OCI-M2 (cell line): ENCODE results near the gene SCN9A.
"Not testable (repeated sequence)": the region's sequence is repeated elsewhere in the genome, so short reads cannot be mapped to it uniquely, and the experiment has no call there.

ENCODE experiments used
- DNase-seq: peaks from one replicate; lab custom pipeline; 2025; ENCODE audit not compliant: unreplicated experiment; lab: John Stamatoyannopoulos, UW

The SCN9A gene

DNA sequence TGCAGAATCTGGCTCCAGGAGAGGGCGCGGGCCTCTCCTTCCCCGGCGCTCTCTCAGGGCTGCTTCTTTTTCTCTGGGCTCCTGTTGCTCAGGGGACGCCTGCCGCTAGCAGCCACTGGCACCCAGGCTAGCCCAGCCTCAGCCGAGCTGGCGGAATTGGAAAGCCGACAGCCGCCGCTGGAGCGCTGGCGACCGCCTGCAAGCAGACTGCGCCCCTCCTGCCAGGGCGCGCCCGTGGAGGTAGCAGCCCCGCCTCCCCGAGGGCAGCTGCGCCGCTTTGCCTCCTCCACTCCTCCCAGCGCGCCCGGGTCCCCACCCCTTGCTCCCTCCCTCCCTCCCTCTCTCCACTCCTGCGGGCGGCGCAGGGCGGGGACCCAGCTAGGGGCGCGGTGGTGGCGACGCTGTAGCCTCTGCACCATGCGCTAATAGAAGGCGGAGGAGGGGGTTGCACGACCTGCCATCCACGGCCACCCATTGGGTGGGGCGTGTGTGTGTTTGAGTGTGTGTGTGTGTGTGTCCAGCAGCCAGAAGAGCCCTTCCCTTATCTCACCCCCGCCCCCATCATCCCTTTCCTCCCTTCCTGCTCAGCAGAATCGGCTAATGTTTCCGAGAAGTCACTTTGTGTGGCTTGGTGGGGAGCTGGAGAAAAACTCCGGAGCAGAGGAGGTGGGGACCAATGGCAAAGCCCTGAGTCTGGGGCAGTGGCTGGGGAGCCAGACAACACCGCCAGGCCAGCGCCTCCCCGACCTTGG is at the start of gene SCN9A:
SCN9A (minus strand) TSS at position 209 of the 752 bp plus-strand sequence. CDS start 64,188 bp downstream, outside the sequence.
- peak; percentile 17 for DNase-seq

DNA sequence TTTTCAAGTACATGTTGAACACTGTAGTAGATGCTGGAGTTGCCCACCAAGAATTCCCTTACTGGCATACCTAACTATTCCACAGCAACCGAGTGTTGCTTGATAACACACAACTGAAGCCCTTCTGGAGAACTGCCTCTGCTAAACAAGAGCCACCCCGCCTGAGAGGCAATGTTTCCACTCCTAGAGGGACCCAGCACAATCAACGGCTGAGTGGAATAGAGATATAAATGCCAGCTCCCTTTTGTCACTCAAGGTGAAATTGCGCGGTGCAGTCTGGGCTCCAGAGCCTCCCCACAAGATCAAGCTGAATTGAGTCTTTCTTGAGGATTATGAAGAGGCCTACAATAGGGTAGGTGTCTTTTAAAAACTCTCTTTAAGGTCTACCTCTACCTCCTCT is 49.1 kb upstream of the SCN9A start:
- no peak for DNase-seq

DNA sequence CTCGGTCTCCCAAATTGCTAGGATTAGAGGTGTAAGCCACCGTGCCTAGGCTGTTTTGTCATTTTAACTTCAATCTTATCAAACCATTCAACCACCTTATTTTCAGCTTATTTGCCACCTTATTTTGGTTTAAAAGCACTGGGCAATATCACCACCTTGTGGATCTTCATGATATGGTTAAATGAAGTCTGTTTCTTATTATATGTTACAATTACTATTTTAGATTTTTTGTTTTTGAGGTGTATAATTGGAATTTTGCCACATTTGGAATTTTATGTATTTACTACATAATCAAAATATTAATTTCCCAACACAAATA is 43.8 kb upstream of the SCN9A start:
- no peak for DNase-seq

DNA sequence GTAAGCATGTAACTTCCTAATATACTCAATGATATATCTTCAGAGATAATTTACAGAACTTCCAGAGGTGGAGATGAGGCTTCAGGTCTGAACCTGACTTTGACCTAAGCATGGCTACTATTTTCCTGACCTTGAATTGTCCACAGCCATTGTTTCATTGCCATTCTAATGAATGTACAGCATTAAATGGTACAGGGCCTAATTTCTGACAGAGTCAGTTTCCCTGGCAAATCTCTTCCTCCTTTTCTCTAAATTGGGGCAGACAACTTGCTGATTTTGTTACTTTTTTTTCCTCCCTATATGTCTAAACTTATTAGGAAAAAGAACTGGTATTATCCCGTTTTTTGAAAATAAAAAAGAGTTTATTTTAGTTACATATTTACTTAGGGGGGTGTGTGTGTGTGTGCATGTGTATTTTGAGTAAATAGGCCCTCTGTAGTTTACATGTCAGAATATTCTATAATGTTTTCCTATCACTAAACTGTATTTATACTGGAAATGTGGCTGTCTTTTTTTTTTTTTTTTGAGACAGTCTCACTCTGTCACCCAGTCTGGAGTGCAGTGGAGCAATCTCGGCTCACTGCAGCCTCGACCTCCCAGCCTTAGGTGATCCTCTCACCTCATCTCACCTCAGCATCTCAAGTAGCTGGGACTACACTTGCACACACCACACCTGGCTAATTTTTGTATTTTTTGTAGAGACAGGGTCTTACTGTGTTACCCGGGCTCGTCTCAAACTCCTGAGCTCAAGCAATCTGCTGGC is 43.3 kb upstream of the SCN9A start:
- no peak for DNase-seq

DNA sequence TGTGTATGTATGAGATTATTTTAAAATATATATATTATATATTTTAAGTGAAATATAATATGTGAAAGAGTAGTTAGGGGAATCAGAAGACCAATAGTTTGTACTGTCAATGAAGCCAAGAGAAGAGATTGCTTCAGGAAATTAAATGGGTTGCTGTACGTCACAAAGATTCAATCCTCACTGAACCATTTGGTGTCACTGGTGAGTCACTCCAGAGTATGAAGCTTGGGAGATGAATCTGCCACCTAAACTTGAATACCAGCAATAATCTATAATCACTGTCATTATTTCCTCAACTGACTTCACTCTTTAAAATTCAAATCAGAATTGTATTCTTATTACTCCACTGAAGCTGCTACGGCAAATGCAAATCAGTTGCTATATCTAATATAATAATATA is 41.9 kb upstream of the SCN9A start:
- DNase-seq = no peak

DNA sequence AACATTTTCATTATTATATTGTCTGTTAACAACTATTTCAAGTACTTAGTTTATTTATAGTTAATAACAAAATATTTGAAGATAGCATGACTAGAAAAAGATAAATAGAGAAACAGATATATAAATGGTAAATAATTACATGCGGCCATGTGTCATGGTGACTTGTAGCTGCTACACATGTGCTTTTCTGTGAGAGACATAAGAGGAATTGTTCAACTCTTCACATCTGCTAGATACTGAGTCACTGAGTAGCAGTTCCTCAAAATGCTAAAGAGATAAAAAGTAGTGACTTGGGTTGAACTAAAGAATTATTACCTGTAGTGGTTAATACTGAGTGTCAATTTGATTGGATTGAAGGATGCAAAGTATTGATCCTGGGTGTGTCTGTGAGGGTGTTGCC is 37.5 kb upstream of the SCN9A start:
- DNase-seq = no peak

DNA sequence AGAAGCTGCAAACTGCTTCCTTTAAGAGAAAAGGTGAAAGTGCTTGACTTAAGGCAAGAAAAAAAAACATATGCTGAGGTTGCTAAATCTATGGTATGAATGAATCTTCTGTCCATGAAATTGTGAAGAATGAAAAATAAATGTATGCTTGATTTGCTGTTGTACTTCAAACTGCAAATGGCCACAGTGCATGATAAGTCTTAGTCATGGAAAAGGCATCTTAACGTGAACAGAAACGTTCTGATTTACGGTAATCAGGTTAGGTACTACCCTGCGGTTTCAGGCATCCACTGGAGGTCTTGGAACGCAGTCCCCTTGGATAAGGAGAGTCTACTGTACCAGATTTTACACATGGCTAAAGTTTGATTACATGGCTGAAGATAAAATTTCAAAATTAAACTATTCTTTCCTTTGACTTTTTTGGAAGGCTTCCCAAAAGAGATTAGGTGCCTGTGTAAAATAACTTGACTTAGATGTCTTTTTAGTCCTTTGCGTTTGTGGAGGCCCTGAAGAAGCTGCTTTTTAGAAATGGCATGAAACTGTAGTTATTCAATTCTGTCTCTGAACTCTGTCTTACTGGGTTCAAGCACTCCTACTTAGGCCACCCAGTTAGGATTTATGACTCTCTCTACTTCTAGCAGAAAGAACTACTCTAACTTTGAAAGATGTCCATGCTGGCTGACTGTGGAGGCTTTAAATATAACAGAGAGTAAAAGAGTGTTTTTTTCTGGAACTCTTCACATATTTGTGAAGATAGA is 35.9 kb upstream of the SCN9A start:
- DNase-seq = no peak

DNA sequence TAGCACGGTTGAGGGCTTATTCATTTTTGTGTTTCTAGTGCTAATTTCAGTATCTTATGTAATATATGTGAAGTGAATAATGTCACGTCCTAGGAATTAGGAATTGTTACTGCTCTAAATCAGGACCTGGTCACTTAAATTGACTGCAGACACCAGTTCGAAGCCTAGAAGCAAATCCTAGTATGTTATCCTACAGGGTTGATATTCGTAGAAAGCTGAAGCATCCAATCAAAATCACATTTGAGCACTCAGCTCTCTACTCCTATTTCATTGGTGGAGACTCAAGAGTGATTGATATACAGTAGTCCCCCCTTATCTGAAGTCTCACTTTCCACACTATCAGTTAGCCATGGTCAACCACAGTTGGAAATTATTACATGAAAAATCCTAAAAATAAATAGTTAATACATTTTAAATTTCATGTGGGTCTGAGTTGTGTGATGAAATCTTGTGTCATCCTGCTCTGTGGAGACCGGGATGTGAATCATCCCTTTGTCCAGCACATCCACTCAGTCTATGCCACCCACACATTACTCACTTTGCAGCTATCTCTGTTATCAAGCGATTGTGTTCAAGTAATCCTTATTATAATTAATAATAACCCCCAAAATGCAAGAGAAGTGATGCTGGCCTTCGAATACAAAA is 35.2 kb upstream of the SCN9A start:
- no peak for DNase-seq

DNA sequence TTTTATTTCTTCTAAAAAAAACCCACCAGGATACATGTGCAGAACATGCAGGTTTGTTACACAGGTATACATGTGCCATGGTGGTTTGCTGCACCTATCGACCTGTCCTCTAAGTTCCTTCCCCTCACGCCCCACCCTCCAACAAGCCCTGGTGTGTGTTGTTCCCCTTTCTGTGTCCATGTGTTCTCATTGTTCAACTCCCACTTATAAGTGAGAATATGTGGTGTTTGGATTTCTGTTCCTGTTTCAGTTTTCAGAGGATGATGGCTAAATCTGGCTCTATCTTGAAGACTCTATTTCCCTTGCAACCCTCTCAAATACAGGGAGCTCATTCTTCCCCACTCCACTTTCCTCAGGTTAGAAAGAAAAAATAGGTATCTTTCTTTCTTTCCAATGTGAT is 32.0 kb upstream of the SCN9A start:
- DNase-seq = not testable (repeated sequence)

DNA sequence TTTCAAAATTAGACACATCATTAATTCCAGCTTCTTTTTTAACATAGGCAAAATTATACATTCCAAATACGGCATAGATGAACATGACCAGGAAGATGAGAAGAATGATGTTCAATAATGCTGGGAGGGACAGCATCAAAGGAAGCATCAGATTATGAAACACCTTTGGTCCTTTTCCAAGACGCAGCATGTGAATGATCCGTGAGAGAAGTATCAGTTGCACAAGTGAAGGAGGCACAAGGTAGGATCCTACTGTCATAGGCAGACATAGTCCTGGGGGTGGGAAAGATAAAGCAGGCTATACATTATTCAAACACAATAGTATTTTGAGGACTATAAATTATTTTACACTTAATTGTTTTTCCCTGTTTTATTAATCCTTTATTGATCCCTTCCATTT is 30.6 kb upstream of the SCN9A start:
- no peak for DNase-seq

DNA sequence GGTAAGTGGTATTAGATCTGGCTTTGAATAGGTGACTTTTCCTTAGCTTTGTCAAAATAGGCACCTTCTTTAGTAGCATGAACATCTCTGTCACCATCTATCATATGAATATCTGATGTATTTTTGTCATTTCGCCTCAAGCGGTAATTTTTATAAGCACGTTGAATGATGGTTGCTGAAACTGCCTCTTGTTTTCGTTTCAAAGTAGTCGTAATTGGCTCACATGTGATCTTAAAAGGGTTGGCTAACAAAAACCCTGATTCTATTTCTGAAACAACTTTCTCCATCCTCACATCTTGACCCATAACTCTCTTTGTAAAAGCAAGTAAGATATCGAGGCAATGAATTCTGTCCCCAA is 29.8 kb upstream of the SCN9A start:
- DNase-seq = no peak

DNA sequence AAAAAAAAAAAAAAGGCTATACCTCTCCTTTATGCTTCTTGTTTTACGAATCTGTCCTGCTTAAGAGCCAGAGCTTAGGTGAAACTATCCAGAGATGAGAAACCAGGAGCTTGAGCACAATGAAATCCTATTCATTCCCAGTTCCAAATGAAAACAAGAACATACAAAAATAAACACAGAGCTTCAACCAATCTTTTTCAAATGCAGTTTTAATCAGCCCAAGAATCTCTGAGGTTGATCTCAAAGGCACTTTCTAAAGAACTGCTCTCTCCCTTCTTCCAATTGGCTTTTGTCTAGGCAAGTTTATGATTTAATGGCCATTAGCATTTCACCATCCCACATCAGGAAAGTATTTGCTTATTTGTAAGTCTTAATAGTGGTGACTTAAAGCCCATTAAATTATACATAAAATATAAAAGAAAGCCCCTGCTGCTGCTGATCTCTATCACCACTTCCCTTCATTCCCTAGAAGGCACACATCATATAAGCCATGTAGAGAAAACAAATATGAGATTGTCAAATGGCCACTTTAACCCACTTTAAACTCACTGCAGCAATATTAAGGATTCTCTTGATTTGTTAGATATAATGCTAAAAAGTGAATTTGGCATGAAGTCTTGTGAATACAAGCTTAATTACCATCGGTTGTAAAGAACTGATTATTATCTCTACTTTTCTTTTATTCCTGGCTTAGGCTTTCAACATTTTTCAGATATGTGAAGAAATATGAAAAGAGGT is 29.3 kb upstream of the SCN9A start:
- no peak for DNase-seq

DNA sequence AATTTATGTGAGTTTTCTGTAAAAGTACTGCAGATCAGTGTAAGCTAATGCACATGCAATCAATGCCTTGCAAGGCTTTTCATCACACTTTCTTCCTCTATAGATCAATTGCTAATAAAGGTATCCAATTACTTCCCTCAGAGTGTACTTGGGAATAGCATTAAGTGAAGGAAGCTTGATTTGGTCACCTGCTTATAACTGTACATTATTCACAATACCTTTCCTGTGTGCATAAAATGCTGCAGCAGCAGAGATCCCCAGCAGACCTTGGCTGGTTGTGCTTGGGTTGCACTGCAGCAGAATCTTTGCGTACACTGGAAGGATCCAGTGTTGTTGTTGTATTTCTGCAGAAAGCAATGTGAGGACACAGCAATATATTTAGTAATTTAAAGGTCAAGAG is 18.5 kb upstream of the SCN9A start:
- no peak for DNase-seq

DNA sequence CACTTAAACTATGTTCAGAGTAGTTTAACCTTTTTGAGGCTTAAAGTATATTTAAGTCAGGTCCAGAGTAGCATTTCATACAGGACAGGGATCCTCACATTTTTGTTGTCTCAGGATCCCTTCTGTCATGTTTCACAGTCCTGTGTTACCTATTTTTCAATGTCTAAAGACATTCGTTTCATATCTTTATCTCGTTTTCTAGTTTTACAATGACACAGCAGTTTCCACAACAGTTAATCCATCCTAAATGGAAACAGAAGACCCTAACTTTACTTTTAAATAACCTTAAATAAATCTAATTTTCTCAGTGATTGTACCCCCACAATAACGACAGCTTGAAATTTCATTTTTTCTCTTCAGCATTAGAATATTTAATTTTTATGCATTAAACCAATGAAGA is 17.3 kb upstream of the SCN9A start:
- no peak for DNase-seq

DNA sequence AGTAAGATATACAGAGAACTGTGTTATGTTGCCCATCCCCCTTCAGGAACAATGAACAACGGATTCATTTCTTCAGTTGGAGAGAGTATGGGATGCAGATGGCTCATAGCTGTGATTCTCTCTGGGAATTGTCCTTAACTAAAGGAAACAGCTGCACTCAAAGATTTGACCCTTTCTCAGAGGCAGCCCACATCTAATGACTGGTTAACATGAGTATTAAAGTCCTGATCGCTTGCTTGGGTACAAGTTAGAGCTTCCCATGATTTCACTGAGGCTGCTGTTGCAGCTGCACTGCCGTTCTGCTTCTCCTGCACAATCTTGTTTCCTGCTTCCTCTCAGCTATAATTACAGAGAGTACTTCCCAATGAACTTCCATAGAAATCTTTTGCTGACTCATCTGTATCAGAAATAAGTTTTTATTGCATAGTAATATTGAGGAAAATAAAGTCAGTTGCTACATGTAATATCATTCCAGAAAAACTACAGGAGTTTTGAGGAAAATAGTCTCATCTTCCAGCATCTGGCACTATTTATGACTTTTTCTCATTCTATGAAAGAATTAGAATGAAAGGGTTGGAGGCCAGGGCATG is 12.8 kb upstream of the SCN9A start:
- no peak for DNase-seq

DNA sequence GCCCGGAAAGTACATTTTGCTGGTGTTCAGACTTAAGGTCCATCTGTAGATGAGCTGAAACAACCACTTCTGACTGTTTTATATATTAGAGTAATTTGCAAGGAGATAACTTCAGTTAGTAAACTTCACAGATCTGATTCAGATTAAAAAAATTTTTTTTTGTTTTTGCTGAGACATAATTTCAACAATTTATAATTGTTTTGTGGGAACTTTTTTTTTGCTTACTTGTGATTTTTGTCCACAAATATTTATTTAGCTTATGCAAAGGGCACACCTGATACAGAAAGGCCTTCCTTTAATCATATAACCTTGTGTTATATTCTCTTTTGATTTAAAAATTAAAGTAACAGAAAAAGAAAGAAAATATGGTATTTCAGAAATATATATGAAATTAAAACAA is 9.6 kb upstream of the SCN9A start:
- DNase-seq = no peak

DNA sequence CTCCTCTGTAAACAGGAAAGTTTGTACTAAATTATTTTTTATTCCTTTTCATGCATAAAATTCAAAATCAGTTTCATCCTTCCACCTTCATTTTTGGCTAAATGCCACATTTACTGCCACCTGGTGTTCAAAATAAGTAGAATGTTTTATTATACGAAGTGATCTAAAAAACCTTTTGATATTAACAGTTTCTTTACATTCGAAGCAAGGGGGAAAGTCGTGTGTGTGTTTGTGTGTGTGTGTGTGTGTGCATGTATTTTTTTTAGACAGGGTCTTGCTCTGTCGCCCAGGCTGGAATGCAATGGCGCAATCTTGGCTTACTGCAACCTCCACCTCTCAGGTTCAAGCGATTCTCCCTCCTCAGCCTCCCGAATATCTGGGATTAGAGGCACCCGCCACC is 9.0 kb upstream of the SCN9A start:
- DNase-seq = no peak

DNA sequence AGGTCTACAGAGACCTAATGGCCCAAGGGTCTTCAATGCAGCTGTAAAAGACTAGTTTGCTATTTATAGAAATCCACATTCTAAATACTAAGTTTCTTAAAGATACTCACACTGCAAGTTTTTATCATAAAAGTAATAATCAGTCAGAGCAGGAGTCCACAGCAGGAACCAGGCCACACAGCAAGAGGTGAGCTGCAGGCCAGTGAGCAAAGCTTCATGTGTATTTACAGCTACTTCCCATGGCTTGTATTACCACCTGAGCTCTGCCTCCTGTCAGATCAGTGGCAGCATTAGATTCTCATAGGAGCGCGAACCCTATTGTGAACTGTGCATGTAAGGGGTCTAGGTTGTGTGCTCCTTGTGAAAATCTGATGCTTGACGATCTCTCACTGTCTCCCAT is 6.7 kb upstream of the SCN9A start:
- DNase-seq = no peak

DNA sequence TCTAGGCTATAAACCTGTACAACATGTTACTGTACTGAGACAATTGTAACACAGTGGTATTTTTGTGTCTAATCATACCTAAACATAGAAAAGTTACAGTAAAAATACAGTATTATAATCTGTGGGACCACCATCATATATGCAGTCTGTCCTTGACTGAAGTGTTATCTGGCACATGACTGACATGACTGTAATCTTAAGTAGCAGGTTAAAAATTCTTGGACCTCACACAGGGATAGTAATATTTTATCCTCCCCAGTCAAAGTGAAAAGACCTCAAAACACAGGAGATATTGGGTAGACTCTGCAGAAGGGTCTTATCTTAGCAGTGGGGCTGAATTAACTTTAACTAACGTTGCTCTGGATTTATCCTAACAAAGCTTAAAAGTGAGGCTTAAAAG is 4.9 kb upstream of the SCN9A start:
- no peak for DNase-seq

DNA sequence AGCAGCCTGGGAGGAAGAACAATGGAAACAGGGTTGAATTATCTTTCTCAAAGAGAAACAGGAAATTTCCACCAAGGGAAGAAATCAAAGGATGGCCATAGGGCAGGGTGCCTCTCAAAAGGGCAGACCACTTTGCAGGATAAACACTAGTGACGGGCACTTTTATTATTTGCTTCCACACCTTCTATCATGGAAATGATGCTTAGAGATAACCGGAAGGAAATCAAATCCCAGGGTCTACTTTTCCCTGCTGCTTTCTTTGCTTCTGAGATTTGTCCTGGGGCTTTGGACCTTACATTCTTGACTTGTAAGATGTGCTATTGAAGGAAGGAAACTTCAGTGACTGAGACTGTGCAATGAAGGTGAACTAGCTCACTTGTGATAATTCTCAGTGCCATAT is 1.1 kb upstream of the SCN9A start:
- DNase-seq = no peak

DNA sequence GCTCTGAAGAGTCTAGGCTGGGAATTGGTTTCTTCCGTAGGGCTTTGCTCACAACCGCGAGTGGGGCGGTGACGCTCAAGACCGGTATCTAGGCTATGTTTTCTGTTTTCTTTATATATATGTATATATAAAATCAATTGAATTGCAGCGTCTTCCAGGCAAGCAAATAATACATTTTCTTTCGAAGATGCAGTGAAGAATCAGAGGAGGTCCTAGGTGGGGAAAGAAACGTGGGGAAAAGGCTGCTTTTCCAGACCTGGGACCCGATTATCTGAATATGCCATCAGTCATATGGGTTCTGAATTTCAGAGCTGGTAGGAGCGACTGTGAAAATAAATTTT is 714 bp upstream of the SCN9A start:
- DNase-seq = no peak
